ENCODE measurements around the gene LMF1. TPM values are rescaled to one million over a fixed set of nuclear protein-coding genes. Genes with fewer than 3 reads are reported as not detected.

Gene LMF1
- total RNA-seq, 1 donor from 2014 or later, result 36.1 TPM

GRCh38 chr16:830107-830870, 140.5 kb downstream of the LMF1 start:
- CTCF ChIA-PET, result no interaction called here

GRCh38 chr16:828891-829290, 141.9 kb downstream of the LMF1 start:
- intact Hi-C loops (cut with micrococcal nuclease), result no loop called here
- Mint-ChIP-seq H3K4me3 (no peak overlapping the region), H3K9me3 (no peaks in the 10 kb centered on the region), H3K4me1 (no peaks in the 10 kb centered on the region), H3K36me3 (ENCODE audit: low read depth) (no peaks in the 10 kb centered on the region), H3K27ac (no peak overlapping the region), H3K27me3 (peaks cover 6% of the 10 kb centered on the region)
- CTCF ChIA-PET, result no interaction called here
- DNase-seq (no peak), ATAC-seq (ENCODE audit: low read depth) (no peak)
- POLR2A ChIA-PET, result no interaction called here
- TF ChIP-seq CTCF (IDR thresholded peaks at IDR 0.05), result no peak

More at GRCh38 chr16:830107-830870, 140.5 kb downstream of the LMF1 start:
- Mint-ChIP-seq H3K36me3 (ENCODE audit: low read depth) (no peaks in the 10 kb centered on the region), H3K9me3 (no peaks in the 10 kb centered on the region), H3K27me3 (peaks cover 6% of the 10 kb centered on the region), H3K27ac (no peak overlapping the region), H3K4me3 (no peak overlapping the region), H3K4me1 (no peaks in the 10 kb centered on the region)
- intact Hi-C loops (cut with micrococcal nuclease), result no loop called here
- ATAC-seq (ENCODE audit: low read depth) (no peak), DNase-seq (no peak)
- POLR2A ChIA-PET, result no interaction called here
- no peak for TF ChIP-seq CTCF (IDR thresholded peaks at IDR 0.05)

DNA sequence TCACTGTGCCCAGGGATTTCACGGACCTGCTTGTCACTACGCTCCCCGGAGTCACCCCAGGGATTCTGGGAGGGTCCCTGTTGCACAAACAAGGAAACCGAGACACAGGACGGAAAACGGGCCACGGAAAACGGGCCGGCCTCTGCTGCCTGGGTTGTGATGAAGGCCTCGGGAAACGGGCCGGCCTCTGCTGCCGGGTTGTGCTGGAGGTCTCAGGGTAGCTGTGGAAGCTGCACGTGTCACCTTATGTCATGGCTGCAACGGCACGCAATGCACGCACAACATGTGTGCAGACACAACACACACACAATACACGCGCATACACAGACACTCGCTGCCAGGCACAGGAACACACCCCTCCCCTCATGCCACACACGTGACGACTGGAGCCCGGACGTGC, 143.3 kb downstream of the LMF1 start:
- no peak for TF ChIP-seq CTCF (IDR thresholded peaks at IDR 0.05)
- no peak overlapping the region for H3K4me3 Mint-ChIP-seq
- no peak for ATAC-seq (ENCODE audit: low read depth)
- no peaks in the 10 kb centered on the region for H3K4me1 Mint-ChIP-seq
- peaks cover 6% of the 10 kb centered on the region for H3K27me3 Mint-ChIP-seq
- intact Hi-C loops (cut with micrococcal nuclease), result no loop called here
- no peak overlapping the region for H3K27ac Mint-ChIP-seq
- no peaks in the 10 kb centered on the region for H3K9me3 Mint-ChIP-seq
- no peaks in the 10 kb centered on the region for H3K36me3 Mint-ChIP-seq (ENCODE audit: low read depth)
- CTCF ChIA-PET, result no interaction called here
- no peak for DNase-seq
- POLR2A ChIA-PET, result no interaction called here

GRCh38 chr16:825341-826061, 145.3 kb downstream of the LMF1 start:
- intact Hi-C loops (cut with micrococcal nuclease), result no loop called here
- H3K36me3 Mint-ChIP-seq (ENCODE audit: low read depth), result no peaks in the 10 kb centered on the region
- H3K27ac Mint-ChIP-seq, result no peak overlapping the region
- peaks cover 3% of the 10 kb centered on the region for H3K4me1 Mint-ChIP-seq
- H3K9me3 Mint-ChIP-seq, result no peaks in the 10 kb centered on the region
- POLR2A ChIA-PET, result no interaction called here
- H3K27me3 Mint-ChIP-seq, result peaks cover 14% of the 10 kb centered on the region
- CTCF ChIA-PET, result no interaction called here
- TF ChIP-seq CTCF (IDR thresholded peaks at IDR 0.05), result no peak
- H3K4me3 Mint-ChIP-seq, result no peak overlapping the region
- DNase-seq (no peak), ATAC-seq (ENCODE audit: low read depth) (no peak)

- ATAC-seq (ENCODE audit: low read depth) (no peak), DNase-seq (no peak)
- Mint-ChIP-seq H3K4me1 (peaks cover 12% of the 10 kb centered on the region), H3K4me3 (no peak overlapping the region), H3K36me3 (ENCODE audit: low read depth) (no peaks in the 10 kb centered on the region), H3K27ac (no peak overlapping the region), H3K9me3 (no peaks in the 10 kb centered on the region), H3K27me3 (peaks cover 14% of the 10 kb centered on the region)
- no peak for TF ChIP-seq CTCF (IDR thresholded peaks at IDR 0.05)
- ChIA-PET POLR2A (no interaction called here), CTCF (no interaction called here)
- intact Hi-C loops (cut with micrococcal nuclease), result no loop called here
Observed at GRCh38 chr16:824601-825000, 146.2 kb downstream of the LMF1 start.
